RWPE1 (cell line): ENCODE results near the gene MINDY1.

Experiments used
- CTCF ChIA-PET: fragments of 350-600 bp; sonication (Branson Sonifier 250); formaldehyde crosslinking; extraction: SDS; loops from one replicate; lab custom pipeline; 2021; lab: Yijun Ruan, JAX
- POLR2A ChIA-PET: fragments of 400-600 bp; formaldehyde crosslinking; extraction: SDS; loops from one replicate; lab custom pipeline; 2020; ENCODE audit warnings: antibody characterized with exemption; ENCODE audit not compliant: low non-redundant PET; lab: Yijun Ruan, JAX
- DNase-seq: peaks from one replicate; pipeline ENCODE4 v3.0.0; 2012; ENCODE audit warnings: low spot score
- H3K27ac ChIP-seq: fragments of 450-650 bp; 2 replicates; pipeline ENCODE4 v1.5.1; 2017
- TF ChIP-seq, protein P1 (sequence below): fragments of 450-650 bp; conservative IDR thresholded peaks from 2 replicates; pipeline ENCODE4 v1.5.1; 2017; ENCODE audit warnings: low read depth, mild to moderate bottlenecking

MINDY1 gene

DNA sequence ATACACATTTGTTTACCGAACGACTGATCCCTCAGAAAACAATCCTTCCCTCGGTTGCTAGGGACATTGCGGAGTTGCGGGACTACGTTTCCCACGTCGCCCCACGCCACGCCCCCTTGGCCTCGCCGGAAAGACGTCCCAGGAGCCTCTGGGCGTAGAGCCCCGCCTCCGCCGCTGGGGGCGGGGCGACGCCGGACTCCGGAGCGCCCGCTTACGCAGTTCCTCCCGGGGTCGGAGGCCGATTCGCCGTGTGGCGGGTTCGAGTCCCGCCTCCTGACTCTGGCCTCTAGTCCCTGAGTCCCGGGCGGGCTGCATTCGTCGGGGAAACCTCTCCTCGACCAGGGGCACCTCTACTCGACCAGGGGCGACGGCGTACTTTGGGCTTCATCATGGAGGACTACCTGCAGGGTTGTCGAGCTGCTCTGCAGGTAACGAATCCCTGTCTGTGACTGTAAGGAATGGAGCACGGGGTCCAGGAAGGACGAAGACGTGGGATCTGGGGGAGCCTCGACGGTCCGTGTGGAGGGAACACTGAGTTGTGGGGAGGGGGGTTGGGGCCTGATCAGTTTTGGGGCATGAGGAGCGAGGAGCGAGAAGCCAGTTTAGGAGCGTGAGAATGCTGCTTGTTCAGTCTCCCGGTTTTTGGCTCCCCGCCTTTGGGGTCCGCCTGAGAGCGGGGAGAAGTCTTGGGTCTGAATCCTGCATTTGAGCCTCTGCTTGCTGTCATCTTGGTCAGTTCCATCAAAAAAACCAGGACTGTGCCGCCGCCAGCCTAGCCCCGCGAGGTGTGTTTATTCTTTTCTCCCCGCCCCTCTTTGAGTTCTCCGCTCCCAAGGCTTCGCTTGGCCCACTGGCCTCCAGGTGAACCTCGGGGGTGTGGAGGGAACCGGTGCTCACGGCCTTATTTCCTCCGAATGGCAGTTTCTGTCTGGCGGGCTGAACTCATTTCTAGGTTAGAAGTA, 1.8 kb upstream of the MINDY1 start, which contains the start of gene PRUNE1:
TSS of gene PRUNE1 (plus strand) at position 206 of the 962 bp plus-strand sequence. CDS start at position 390, 184 bp downstream.
- peak; percentile 99 for DNase-seq
- ChIA-PET CTCF (interaction anchor here (0.7 to 1.2 kb wide), 2 partner anchors 13 to 20 kb away, joined by 3 read pairs; no protein-coding TSS in a partner anchor), POLR2A (no interaction called here)
- peak within 1 kb of the TSS; percentile 91 for H3K27ac ChIP-seq
- TF ChIP-seq, protein P1, sequence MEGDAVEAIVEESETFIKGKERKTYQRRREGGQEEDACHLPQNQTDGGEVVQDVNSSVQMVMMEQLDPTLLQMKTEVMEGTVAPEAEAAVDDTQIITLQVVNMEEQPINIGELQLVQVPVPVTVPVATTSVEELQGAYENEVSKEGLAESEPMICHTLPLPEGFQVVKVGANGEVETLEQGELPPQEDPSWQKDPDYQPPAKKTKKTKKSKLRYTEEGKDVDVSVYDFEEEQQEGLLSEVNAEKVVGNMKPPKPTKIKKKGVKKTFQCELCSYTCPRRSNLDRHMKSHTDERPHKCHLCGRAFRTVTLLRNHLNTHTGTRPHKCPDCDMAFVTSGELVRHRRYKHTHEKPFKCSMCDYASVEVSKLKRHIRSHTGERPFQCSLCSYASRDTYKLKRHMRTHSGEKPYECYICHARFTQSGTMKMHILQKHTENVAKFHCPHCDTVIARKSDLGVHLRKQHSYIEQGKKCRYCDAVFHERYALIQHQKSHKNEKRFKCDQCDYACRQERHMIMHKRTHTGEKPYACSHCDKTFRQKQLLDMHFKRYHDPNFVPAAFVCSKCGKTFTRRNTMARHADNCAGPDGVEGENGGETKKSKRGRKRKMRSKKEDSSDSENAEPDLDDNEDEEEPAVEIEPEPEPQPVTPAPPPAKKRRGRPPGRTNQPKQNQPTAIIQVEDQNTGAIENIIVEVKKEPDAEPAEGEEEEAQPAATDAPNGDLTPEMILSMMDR = no peak

DNA sequence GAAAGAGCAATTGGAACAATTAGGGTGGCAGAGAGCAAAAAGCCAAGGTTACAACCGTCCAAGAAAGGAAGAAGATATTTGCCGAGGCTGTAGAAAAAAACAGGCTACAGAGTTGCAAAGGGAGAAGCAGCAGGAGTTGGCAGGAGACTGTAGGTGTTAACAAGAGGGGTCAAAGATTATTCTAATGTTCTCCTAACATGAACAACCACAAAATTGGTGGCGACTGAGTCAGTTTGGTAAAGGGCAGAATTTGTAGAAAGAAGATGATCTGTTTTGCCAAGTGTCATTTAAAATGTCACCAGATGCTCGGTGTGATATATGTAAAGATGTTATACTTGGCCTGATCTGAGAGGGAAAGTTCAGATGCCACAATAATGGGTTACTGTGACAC, 1.1 kb upstream of the MINDY1 start:
- peak overlapping the region; percentile 91 for H3K27ac ChIP-seq
- ChIA-PET POLR2A (no interaction called here), CTCF (interaction anchor here (2.4 kb wide), 1 partner anchor 11 kb away, joined by 17 read pairs; no protein-coding TSS in a partner anchor)
- no peak for DNase-seq
- TF ChIP-seq, protein P1 = no peak

DNA sequence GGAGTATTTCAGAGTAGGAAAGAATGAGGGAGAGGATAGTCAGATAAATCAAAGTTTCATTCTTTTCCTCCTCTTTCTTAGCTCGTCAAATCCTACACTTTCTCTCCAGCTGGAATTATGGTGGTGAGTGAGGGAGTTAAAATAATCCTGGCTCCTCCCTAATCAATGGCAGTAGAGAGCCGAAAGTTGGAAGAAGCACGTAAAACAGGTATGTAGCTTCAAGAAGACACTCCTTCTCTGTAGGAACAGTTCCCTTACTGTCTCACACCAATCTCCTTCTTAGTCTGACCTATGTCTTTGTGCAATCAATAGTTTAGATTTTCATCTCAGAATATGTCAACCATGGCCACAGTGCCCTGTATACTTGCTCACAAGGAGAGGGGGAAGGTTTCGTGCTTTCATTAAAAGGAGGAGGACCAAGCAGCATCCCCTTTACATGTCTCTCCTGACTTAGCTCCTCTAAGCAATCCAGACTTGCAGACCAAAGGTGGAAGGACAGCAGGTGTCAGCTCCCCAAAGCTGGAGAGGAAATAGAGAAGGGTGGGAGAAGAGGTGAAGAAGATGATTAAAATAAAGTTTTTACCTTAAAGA, 878 bp downstream of the MINDY1 start:
- POLR2A ChIA-PET = interaction anchor here (0.9 to 1.7 kb wide), 2 partner anchors 10 to 24 kb away, joined by 3 to 7 read pairs; partner anchors contain the start of gene ANXA9
- peak overlapping the region; percentile 91 for H3K27ac ChIP-seq
- DNase-seq = peak; percentile 13
- CTCF ChIA-PET = interaction anchor here (0.6 to 2.4 kb wide), 10 partner anchors 9 to 447 kb away, joined by 3 to 17 read pairs (median 3); partner anchors contain the start of genes ANXA9 and CDC42SE1
- TF ChIP-seq, protein P1 = no peak

DNA sequence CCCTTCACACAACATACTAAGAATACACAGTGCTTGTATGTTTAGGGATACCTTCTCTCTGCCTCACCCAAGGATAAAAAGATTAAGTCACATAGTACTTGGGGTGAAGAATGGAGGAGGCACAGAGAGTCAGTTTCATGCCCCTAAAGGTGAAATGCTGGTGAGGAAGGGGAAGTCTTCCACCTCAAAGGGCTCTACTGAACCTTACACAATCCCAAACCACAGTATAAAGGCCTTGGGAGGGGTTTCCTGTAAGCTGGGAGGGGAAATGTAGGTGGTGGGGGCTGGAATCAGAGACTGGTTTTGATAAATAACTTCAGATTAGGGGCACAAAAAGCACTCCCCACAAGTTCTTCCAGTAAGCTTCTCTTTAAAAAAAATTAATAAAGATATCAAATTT, 3.5 kb downstream of the MINDY1 start:
- ChIA-PET POLR2A (interaction anchor here (0.5 kb wide), 1 partner anchor 192 kb away, joined by 3 read pairs; no protein-coding TSS in a partner anchor), CTCF (interaction anchor here (0.6 kb wide), 1 partner anchor 38 kb away, joined by 3 read pairs; no protein-coding TSS in a partner anchor)
- H3K27ac ChIP-seq = no peak overlapping the region
- TF ChIP-seq, protein P1 = no peak
- DNase-seq = no peak

DNA sequence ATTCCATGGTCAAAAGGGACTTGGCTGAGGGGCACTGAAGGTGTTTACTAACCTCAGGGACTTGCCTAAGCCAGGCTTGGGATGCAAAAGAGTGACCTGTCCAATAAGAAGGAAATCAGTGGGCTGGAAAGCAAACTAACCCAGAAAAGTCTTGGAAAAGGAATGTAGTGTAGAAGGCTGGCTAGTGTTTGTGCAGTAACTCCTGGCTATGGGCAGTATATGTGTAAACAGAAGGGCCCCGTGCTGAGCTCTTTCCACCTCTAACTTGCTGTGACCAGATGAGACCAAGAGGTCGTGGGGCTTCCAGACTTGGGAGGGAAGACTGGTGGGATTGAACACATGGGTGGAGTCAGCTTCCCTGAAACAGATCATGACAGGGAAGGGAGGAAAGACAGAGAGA, 4.1 kb downstream of the MINDY1 start:
- no peak for DNase-seq
- TF ChIP-seq, protein P1 = no peak
- H3K27ac ChIP-seq = no peak overlapping the region
- POLR2A ChIA-PET = no interaction called here
- CTCF ChIA-PET = interaction anchor here (0.8 kb wide), 1 partner anchor 517 kb away, joined by 3 read pairs; no protein-coding TSS in a partner anchor

DNA sequence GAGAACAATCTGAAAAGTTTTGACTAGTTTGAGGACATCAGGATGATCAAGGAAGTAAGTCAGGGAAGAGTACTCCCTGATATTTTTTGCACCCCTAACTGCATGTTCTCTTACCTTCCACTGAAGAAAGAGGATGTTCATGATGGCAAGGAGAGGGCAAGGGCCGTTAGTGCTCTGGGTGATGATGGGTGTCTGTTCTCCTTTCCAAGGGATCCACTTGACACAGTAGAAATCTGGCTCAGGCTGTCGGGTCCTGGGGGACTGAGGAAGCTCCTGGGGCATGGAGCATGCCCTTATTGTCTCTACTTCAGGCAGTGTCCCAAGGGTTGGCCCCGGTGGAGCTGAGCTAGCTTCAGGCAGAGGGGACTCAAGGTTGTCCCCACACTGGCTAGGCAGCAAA, 4.7 kb downstream of the MINDY1 start:
- ChIA-PET CTCF (interaction anchor here (0.8 kb wide), 1 partner anchor 517 kb away, joined by 3 read pairs; no protein-coding TSS in a partner anchor), POLR2A (no interaction called here)
- DNase-seq = no peak
- TF ChIP-seq, protein P1 = no peak
- H3K27ac ChIP-seq = no peak overlapping the region
